Endothelial cell (in vitro differentiated cells): ENCODE measurements around the gene ASB2. TPM values are rescaled to one million over a fixed set of nuclear protein-coding genes. Genes with fewer than 3 reads are reported as not detected.

Experiments used
- DNase-seq: peaks from one replicate; pipeline ENCODE4 v3.0.0; 2021; ENCODE audit warnings: low spot score
- H3K27ac Mint-ChIP-seq: one replicate; pipeline ENCODE4 v1.8.0; 2021; ENCODE audit warnings: mixed read lengths, inconsistent platforms; ENCODE audit not compliant: unreplicated experiment
- H3K27me3 Mint-ChIP-seq: one replicate; pipeline ENCODE4 v1.8.0; 2021; ENCODE audit warnings: mild to moderate bottlenecking, moderate library complexity, mixed read lengths, inconsistent platforms; ENCODE audit not compliant: unreplicated experiment
- H3K36me3 Mint-ChIP-seq: one replicate; pipeline ENCODE4 v1.8.0; 2021; ENCODE audit warnings: mild to moderate bottlenecking, low read depth, mixed read lengths, inconsistent platforms; ENCODE audit not compliant: unreplicated experiment
- H3K4me1 Mint-ChIP-seq: one replicate; pipeline ENCODE4 v1.8.0; 2021; ENCODE audit warnings: mild to moderate bottlenecking, mixed read lengths, inconsistent platforms; ENCODE audit not compliant: unreplicated experiment
- H3K4me3 Mint-ChIP-seq: one replicate; pipeline ENCODE4 v1.8.0; 2021; ENCODE audit warnings: mild to moderate bottlenecking, mixed read lengths, inconsistent platforms; ENCODE audit not compliant: unreplicated experiment
- H3K9me3 Mint-ChIP-seq: one replicate; pipeline ENCODE4 v1.8.0; 2021; ENCODE audit warnings: mixed read lengths, inconsistent platforms; ENCODE audit not compliant: unreplicated experiment
- total RNA-seq: library from RNA; stranded (reverse); fragmentation: NEBNext Ultra II Directional; extraction: Animal tissue kit (Norgen Biotek cat#: 25700); gene quantifications from one replicate; pipeline ENCODE4 v1.2.1, GENCODE V29; 2021; ENCODE audit not compliant: unreplicated experiment
- TF ChIP-seq, protein P1 (sequence below): fragments of 200-600 bp; sonication (generic); IDR thresholded peaks from one replicate; pipeline ENCODE4 v1.5.0; 2021; ENCODE audit warnings: antibody characterized with exemption; ENCODE audit not compliant: unreplicated experiment

Gene ASB2
- total RNA-seq, 1 donor from 2014 or later, result not detected

DNA sequence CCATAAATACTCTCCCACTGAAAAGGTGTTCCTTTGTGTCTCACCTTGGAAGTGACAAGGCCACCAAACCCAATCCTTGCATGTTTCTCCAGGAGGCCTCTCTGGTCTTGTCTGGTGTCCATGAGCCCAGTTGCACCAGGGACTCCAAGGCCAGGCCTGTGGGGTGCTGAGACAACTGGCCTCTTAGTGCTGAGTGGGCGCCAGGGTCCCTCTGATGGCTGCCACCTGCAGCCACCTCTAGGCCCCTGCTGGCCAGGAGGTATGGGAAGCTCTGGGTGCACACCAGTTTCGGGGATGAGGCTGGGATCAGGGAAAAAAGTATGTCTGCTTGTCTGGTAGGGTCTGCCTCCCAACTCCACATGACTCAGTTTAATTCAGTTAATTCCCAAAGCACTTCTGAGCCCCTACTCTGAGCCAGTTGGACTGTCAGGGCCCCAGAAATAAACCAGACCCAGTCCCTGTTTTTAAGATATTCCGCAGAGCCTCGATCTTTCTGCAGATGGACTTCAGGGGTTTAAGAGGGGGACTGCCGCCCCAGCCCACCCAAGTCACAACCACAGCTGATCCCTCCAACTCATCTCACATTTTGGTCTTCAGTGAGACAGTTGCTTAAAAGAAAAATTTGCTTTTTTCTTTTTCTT lies 64.3 kb downstream of the ASB2 start:
- H3K27ac Mint-ChIP-seq, result no peak overlapping the region
- no peak for DNase-seq
- no peaks in the 10 kb centered on the region for H3K4me1 Mint-ChIP-seq
- H3K36me3 Mint-ChIP-seq, result no peaks in the 10 kb centered on the region
- TF ChIP-seq, protein P1, sequence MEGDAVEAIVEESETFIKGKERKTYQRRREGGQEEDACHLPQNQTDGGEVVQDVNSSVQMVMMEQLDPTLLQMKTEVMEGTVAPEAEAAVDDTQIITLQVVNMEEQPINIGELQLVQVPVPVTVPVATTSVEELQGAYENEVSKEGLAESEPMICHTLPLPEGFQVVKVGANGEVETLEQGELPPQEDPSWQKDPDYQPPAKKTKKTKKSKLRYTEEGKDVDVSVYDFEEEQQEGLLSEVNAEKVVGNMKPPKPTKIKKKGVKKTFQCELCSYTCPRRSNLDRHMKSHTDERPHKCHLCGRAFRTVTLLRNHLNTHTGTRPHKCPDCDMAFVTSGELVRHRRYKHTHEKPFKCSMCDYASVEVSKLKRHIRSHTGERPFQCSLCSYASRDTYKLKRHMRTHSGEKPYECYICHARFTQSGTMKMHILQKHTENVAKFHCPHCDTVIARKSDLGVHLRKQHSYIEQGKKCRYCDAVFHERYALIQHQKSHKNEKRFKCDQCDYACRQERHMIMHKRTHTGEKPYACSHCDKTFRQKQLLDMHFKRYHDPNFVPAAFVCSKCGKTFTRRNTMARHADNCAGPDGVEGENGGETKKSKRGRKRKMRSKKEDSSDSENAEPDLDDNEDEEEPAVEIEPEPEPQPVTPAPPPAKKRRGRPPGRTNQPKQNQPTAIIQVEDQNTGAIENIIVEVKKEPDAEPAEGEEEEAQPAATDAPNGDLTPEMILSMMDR, result no peak
- peaks cover 4% of the 10 kb centered on the region for H3K27me3 Mint-ChIP-seq
- no peaks in the 10 kb centered on the region for H3K9me3 Mint-ChIP-seq
- no peak overlapping the region for H3K4me3 Mint-ChIP-seq

DNA sequence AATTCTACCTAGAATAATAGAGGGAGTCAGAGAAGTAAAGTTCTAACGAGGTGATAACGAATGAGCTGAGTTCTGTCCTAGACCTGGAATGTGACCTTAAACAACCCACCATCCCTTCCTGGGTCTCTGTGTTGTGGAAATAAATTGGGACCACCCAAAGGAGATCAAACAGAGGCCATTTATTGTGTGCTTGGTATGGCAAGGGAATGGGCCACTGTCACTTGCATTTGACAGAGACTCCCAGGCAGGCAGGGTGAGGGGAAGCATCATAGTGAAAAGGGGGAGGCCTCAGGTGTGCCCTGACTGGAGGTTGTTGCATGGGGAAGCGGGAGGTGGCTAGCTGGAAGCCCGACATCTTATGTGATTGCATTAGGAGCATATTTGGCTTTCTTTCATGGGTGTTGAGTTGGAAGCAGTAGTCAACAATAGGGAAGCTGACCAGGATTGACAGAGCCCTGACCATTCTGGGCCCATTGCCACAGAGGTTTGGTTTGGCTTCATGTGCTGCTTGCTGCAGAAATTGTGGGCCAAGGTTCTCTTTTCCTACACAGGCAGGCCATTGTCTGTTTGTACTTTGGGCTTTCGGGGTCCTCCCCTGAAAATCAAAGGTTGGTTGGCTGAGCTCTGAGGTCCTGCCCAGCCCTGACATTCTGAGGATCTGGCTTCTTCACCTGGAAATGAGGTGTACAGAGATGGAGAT lies 66.8 kb downstream of the ASB2 start:
- DNase-seq, result no peak
- no peaks in the 10 kb centered on the region for H3K36me3 Mint-ChIP-seq
- peaks cover 6% of the 10 kb centered on the region for H3K4me1 Mint-ChIP-seq
- H3K27me3 Mint-ChIP-seq, result peaks cover 3% of the 10 kb centered on the region
- TF ChIP-seq, protein P1, result no peak
- no peak overlapping the region for H3K27ac Mint-ChIP-seq
- no peaks in the 10 kb centered on the region for H3K9me3 Mint-ChIP-seq
- H3K4me3 Mint-ChIP-seq, result no peak overlapping the region

DNA sequence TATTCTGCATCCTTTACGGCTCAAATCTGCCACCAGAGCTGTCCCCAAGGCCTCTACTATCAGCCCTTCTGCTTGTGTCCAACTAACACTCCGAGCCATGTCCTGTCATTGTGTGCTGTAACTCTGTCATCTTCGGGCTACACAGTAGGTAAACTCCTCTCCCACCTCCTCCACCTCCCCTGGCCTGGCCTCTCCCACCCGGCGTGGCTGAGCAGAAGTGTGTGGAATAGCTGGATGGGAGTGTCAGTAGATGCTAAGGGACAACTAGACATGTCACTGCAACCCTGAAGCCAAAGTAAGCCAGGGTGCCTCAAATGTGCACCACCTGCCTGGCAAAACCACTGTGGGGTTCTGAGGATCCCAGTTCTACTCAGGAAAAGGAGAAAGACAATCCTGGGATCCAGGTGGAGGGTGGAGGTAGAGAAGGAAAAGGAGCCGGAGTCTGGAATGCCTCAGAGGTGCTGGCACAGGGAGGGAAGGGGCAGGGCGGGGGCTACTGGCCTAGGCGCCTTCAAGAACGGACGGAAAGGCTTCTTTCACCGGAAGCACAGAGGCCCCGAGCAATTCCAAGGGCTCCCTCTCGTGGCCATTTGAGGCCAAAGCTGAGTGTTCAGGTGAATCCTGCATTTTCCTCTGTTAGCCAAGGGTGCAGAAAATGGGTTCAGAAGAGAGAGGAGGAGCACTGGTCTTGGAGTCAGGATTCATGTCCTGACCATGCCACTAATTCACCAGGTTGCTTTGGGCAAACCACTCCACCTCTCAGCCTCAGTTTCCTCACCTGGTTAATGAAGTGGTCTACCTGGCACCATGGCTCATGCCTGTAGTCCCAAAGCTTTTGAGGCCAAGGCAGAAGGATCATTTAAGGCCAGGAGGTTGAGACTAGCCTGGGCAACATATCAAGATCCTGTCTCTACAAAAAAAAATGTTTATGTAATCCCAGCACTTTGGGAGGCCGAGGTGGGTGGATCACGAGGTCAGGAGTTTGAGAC lies 69.7 kb downstream of the ASB2 start:
- Mint-ChIP-seq H3K4me1 (peaks cover 6% of the 10 kb centered on the region), H3K27ac (no peak overlapping the region), H3K27me3 (peaks cover 3% of the 10 kb centered on the region), H3K4me3 (no peak overlapping the region), H3K36me3 (no peaks in the 10 kb centered on the region), H3K9me3 (no peaks in the 10 kb centered on the region)
- TF ChIP-seq, protein P1, result peak; percentile 57
- DNase-seq, result peak; percentile 67

DNA sequence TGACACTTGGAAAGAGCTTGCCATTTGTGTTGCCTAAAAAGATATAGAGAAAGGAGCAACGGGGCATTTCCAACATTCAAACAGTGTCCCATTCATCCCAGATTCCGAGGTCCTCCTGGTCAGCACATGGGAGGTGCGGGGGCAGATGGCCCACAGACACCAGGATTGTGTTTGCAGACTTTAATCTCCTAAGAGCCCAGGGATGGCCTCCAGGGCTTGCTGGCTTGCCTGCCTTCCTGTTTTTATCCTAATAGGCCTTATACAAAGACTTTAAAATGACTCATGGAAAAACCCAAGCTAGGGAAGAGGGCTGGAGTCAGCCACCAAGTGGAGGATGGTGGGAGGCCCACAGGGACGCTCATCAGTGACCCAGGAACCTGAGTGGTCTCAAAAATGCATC lies 70.7 kb downstream of the ASB2 start:
- Mint-ChIP-seq H3K4me1 (peaks cover 6% of the 10 kb centered on the region), H3K4me3 (no peak overlapping the region), H3K36me3 (no peaks in the 10 kb centered on the region), H3K9me3 (no peaks in the 10 kb centered on the region), H3K27ac (no peak overlapping the region), H3K27me3 (peaks cover 3% of the 10 kb centered on the region)
- DNase-seq, result no peak
- TF ChIP-seq, protein P1, result no peak
